ENCODE data around the gene DDX42. TPM values are rescaled to one million over a fixed set of nuclear protein-coding genes. Genes with fewer than 3 reads are reported as not detected.
"Not testable (repeated sequence)": the region's sequence is repeated elsewhere in the genome, so short reads cannot be mapped to it uniquely, and the experiment has no call there.

Gene DDX42
- total and polyA plus RNA-seq, 3 donors from 2014 or later: 124 to 203 (median 173) TPM

DNA sequence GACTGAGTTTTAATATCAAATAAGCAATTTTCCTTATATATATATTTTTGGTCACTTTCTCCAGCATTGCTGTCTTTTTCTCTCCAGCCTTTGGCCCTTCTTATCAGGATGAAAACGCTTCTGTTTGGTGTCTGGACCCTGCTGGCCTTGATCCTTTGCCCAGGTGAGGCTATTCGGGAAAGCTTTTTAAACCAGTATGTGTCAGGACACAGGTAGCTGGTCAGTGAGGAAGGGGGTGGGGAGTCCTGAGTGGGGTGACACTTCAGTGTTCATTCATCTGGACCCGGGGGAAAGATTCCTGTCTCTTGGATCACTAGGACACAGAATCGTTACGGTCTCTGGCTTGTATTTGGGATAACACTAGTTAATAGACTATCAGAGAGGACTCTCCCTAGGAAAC lies 80.7 kb downstream of the DDX42 start:
- TF ChIP-seq CTCF (IDR thresholded peaks at IDR 0.05) (no peak), POLR2A (IDR thresholded peaks at IDR 0.05) (no peak)
- intact Hi-C loops (cut with DNase I; ENCODE audit: low total_unique reads): no loop called here
- no peak for DNase-seq

GRCh38 chr17:63855185-63855584 lies 81.2 kb downstream of the DDX42 start:
- DNase-seq: no peak
- H3K27ac ChIP-seq: no peak overlapping the region
- intact Hi-C loops (cut with DNase I; ENCODE audit: low total_unique reads): no loop called here
- 92% methylated on average over 6 to 8 of the region's 8 CpGs for WGBS, 2 donors
- H3K27me3 ChIP-seq: no peaks in the 10 kb centered on the region
- no peaks in the 10 kb centered on the region for H3K4me1 ChIP-seq
- no peak for TF ChIP-seq CTCF (IDR thresholded peaks at IDR 0.05)
- TF ChIP-seq POLR2A (IDR thresholded peaks at IDR 0.05): no peak
- H3K36me3 ChIP-seq (ENCODE audit: low read depth, missing control alignments): no peaks in the 10 kb centered on the region
- no peaks in the 10 kb centered on the region for H3K9me3 ChIP-seq
- no peak overlapping the region for H3K4me3 ChIP-seq

More for the DNA sequence above, 80.7 kb downstream of the DDX42 start:
- H3K4me3 ChIP-seq: no peak overlapping the region
- WGBS, 2 donors: 83 to 86% methylated on average over 5 of the region's 5 CpGs
- no peaks in the 10 kb centered on the region for H3K36me3 ChIP-seq (ENCODE audit: low read depth, missing control alignments)
- H3K4me1 ChIP-seq: no peaks in the 10 kb centered on the region
- no peaks in the 10 kb centered on the region for H3K9me3 ChIP-seq
- no peak overlapping the region for H3K27ac ChIP-seq
- H3K27me3 ChIP-seq: no peaks in the 10 kb centered on the region

DNA sequence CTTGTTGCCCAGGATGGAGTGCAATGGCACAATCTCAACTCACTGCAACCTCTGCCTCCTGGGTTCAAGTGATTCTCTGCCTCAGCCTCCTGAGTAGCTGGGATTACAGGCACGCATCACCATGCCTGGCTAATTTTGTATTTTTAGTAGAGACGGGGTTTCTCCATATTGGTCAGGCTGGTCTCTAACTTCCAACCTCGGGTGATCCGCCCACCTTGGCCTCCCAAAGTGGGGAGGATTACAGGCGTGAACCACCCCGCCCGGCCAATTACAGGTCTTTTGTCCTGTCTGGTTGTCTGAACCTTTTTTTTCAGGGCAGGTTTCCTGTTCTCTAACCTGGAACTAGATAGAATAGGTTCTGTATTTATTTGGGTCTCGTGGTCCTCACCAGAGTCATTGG lies 82.5 kb downstream of the DDX42 start:
- H3K4me3 ChIP-seq; H3K9me3 ChIP-seq; H3K4me1 ChIP-seq; DNase-seq; H3K27me3 ChIP-seq; H3K36me3 ChIP-seq (ENCODE audit: low read depth, missing control alignments); intact Hi-C loops (cut with DNase I; ENCODE audit: low total_unique reads); H3K27ac ChIP-seq: not testable (repeated sequence)
- 92 to 96% methylated on average over 8 of the region's 8 CpGs for WGBS, 2 donors

DNA sequence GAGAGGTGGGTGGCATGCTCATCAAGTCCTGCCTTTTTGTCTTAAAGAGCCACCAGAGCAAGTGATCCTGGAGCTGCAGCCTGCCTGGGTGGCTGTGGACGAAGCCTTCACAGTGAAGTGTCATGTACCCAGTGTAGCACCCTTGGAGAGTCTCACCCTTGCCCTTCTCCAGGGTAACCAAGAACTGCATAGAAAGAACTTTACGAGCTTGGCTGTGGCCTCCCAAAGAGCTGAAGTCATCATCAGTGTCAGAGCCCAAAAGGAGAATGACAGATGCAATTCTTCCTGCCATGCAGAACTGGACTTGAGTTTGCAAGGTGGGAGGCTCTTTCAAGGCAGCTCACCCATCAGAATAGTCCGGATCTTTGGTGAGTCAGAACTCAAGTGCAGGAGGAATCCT lies 85.3 kb downstream of the DDX42 start:
- no peak for DNase-seq
- H3K36me3 ChIP-seq (ENCODE audit: low read depth, missing control alignments): no peaks in the 10 kb centered on the region
- no peaks in the 10 kb centered on the region for H3K27me3 ChIP-seq
- no peaks in the 10 kb centered on the region for H3K4me1 ChIP-seq
- no peak overlapping the region for H3K27ac ChIP-seq
- H3K9me3 ChIP-seq: no peaks in the 10 kb centered on the region
- 74 to 78% methylated on average over 3 of the region's 3 CpGs for WGBS, 2 donors
- intact Hi-C loops (cut with DNase I; ENCODE audit: low total_unique reads): no loop called here
- no peak for TF ChIP-seq CTCF (IDR thresholded peaks at IDR 0.05)
- no peak for TF ChIP-seq POLR2A (IDR thresholded peaks at IDR 0.05)
- H3K4me3 ChIP-seq: no peak overlapping the region

GRCh38 chr17:63866625-63867024 lies 92.7 kb downstream of the DDX42 start:
- H3K27ac ChIP-seq; H3K4me1 ChIP-seq; H3K9me3 ChIP-seq; DNase-seq; H3K4me3 ChIP-seq; H3K36me3 ChIP-seq (ENCODE audit: low read depth, missing control alignments); H3K27me3 ChIP-seq; intact Hi-C loops (cut with DNase I; ENCODE audit: low total_unique reads): not testable (repeated sequence)
- 73 to 78% methylated on average over 6 to 7 of the region's 7 CpGs for WGBS, 2 donors

Other genes starting within 250 kb of the DDX42 start
- gene DCAF7, start 223.7 kb upstream of the DDX42 start, total RNA-seq: 10 to 100 TPM; 51.7 to 66.8 TPM
- 164 TPM for gene DCAF7, start 223.7 kb upstream of the DDX42 start, polyA plus RNA-seq (ENCODE audit: insufficient read depth, low read depth, low replicate concordance)
- gene TACO1, start 173.3 kb upstream of the DDX42 start, total RNA-seq: 10 to 100 TPM; 19.2 to 22.3 TPM
- gene TACO1, start 173.3 kb upstream of the DDX42 start, polyA plus RNA-seq (ENCODE audit: insufficient read depth, low read depth, low replicate concordance): 28.0 TPM
- 10 to 100 TPM; 57.5 to 57.7 TPM for gene MAP3K3, start 151.8 kb upstream of the DDX42 start, total RNA-seq
- 46.0 TPM for gene MAP3K3, start 151.8 kb upstream of the DDX42 start, polyA plus RNA-seq (ENCODE audit: insufficient read depth, low read depth, low replicate concordance)
- gene LIMD2, start 74.0 kb upstream of the DDX42 start, total RNA-seq: 10 to 100 TPM; 21.9 to 22.9 TPM
- 22.8 TPM for gene LIMD2, start 74.0 kb upstream of the DDX42 start, polyA plus RNA-seq (ENCODE audit: insufficient read depth, low read depth, low replicate concordance)
- 10 to 100 TPM; 55.3 to 78.7 TPM for gene STRADA, start 32.4 kb upstream of the DDX42 start, total RNA-seq
- 142 TPM for gene STRADA, start 32.4 kb upstream of the DDX42 start, polyA plus RNA-seq (ENCODE audit: insufficient read depth, low read depth, low replicate concordance)
- gene CCDC47, start 573 bp upstream of the DDX42 start, total RNA-seq: 10 to 100 TPM; 65.7 to 68.0 TPM
- gene CCDC47, start 573 bp upstream of the DDX42 start, polyA plus RNA-seq (ENCODE audit: insufficient read depth, low read depth, low replicate concordance): 52.4 TPM
- gene PSMC5, start 53.3 kb downstream of the DDX42 start, total RNA-seq: 100 to 1,000 TPM; 121 to 145 TPM
- gene PSMC5, start 53.3 kb downstream of the DDX42 start, polyA plus RNA-seq (ENCODE audit: insufficient read depth, low read depth, low replicate concordance): 269 TPM
- 10 to 100 TPM; 47.2 to 59.7 TPM for gene FTSJ3, start 53.5 kb downstream of the DDX42 start, total RNA-seq
- gene FTSJ3, start 53.5 kb downstream of the DDX42 start, polyA plus RNA-seq (ENCODE audit: insufficient read depth, low read depth, low replicate concordance): 39.9 TPM
- gene SMARCD2, start 68.5 kb downstream of the DDX42 start, total RNA-seq: 100 to 1,000 TPM; 121 to 122 TPM
- 95.2 TPM for gene SMARCD2, start 68.5 kb downstream of the DDX42 start, polyA plus RNA-seq (ENCODE audit: insufficient read depth, low read depth, low replicate concordance)
- gene CSH2, start 99.5 kb downstream of the DDX42 start, total RNA-seq: under 1 TPM in 1 of 2 donors, not detected in 1; 0.47 TPM
- gene CSH2, start 99.5 kb downstream of the DDX42 start, polyA plus RNA-seq (ENCODE audit: insufficient read depth, low read depth, low replicate concordance): not detected
- under 1 TPM in 1 of 2 donors, not detected in 1; 0.62 TPM for gene GH2, start 107.8 kb downstream of the DDX42 start, total RNA-seq
- gene GH2, start 107.8 kb downstream of the DDX42 start, polyA plus RNA-seq (ENCODE audit: insufficient read depth, low read depth, low replicate concordance): not detected
- gene CSH1, start 122.4 kb downstream of the DDX42 start, total RNA-seq: 1 to 10 TPM in 1 of 2 donors, under 1 TPM in 1; 0.71 to 1.2 TPM
- gene CSH1, start 122.4 kb downstream of the DDX42 start, polyA plus RNA-seq (ENCODE audit: insufficient read depth, low read depth, low replicate concordance): not detected
- not detected for gene CSHL1, start 137.1 kb downstream of the DDX42 start, total RNA-seq
- gene CSHL1, start 137.1 kb downstream of the DDX42 start, polyA plus RNA-seq (ENCODE audit: insufficient read depth, low read depth, low replicate concordance): not detected
- gene GH1, start 144.7 kb downstream of the DDX42 start, total RNA-seq: under 1 TPM in 1 of 2 donors, not detected in 1; 0.43 TPM
- gene GH1, start 144.7 kb downstream of the DDX42 start, polyA plus RNA-seq (ENCODE audit: insufficient read depth, low read depth, low replicate concordance): not detected
- under 1 TPM; 0.62 to 0.87 TPM for gene CD79B, start 158.2 kb downstream of the DDX42 start, total RNA-seq
- 4.3 TPM for gene CD79B, start 158.2 kb downstream of the DDX42 start, polyA plus RNA-seq (ENCODE audit: insufficient read depth, low read depth, low replicate concordance)
- 1 to 10 TPM; 2.3 to 2.8 TPM for gene SCN4A, start 198.7 kb downstream of the DDX42 start, total RNA-seq
- 2.0 TPM for gene SCN4A, start 198.7 kb downstream of the DDX42 start, polyA plus RNA-seq (ENCODE audit: insufficient read depth, low read depth, low replicate concordance)
- 10 to 100 TPM in 1 of 2 donors, 1 to 10 TPM in 1; 8.6 to 12.2 TPM for gene PRR29, start 224.2 kb downstream of the DDX42 start, total RNA-seq
- gene PRR29, start 224.2 kb downstream of the DDX42 start, polyA plus RNA-seq (ENCODE audit: insufficient read depth, low read depth, low replicate concordance): 21.8 TPM
- 10 to 100 TPM in 1 of 2 donors, 1 to 10 TPM in 1; 5.2 to 11.3 TPM for gene ICAM2, start 246.5 kb downstream of the DDX42 start, total RNA-seq
- gene ICAM2, start 246.5 kb downstream of the DDX42 start, polyA plus RNA-seq (ENCODE audit: insufficient read depth, low read depth, low replicate concordance): 12.1 TPM

Measured in testis (tissue), 3 donors.